Stimulated activated CD8-positive, alpha-beta memory T cell treated with anti-CD3 and anti-CD28 coated beads, Interleukin-7, amount 100 ng/mL, for 24 hours (primary cell): Measurements from ENCODE around the gene DNM2.
"Not testable (repeated sequence)": the region's sequence is repeated elsewhere in the genome, so short reads cannot be mapped to it uniquely, and the experiment has no call there.

Experiments used
- DNase-seq: peaks from one replicate; pipeline ENCODE4 v3.0.0-alpha.2; 2020; ENCODE audit warnings: low read depth

Gene DNM2

DNA sequence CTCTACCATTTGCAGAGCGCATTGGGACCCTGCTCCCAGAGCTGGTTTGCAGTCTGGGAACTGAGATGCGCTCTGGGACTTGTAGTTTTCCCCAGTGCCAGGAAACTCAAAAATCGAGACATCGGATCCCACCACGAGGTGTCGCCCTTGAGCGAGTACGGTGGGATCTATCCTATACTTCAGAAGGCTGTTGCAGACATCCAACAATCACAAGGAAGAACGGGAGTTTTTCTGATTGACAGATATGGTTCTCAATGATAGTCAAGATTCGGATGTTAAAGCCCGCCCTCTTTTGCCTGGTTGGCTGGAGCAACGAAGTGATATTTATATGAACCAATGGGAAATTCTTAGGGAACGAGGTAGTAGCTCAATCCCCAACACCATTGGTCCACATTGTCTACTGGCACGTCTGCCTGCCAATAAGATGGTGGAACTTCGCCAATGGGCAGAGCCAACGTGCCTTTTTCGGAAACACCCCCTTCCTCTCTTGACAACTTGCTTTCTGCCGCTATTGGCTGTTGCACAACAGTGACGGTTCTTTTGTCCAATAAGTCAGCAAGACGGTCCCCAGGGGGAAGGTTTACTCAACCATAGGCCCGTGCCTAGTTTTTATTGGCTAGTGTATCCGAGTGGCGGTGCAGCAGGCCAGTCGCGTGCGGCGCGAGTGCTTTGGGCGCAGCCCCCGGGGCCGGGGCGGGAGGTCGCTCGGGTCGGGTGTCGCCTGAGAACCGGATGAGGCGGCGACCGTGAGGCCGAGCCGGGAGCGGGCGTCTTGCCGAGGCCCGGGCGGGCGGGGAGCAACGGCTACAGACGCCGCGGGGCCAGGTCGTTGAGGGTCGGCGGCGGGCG is at the start of gene DNM2:
DNM2 (plus strand) TSS at position 724 of the 849 bp plus-strand sequence. CDS start 164 bp downstream, outside the sequence.
- DNase-seq, result peak; percentile 94

DNA sequence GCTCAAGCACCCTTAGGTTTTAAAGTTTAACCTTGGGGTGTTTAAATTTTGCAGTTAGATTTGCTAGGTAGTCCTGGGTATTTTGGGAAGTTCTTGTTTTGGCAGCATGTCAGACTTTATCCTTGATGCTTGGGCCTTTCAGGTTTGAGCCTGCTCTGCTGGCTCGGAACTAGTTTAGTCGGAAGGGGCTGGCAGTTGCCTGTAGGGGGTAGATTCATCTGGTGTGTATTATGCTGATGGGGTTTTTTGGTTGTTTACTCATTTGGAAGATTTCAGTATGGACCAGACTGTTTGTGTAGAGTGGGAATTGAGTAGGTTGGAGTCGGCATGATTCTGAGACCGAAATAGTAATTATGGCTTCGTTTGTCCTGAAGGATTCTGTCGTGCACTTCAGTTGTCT is 48.6 kb upstream of the DNM2 start:
- DNase-seq, result no peak

DNA sequence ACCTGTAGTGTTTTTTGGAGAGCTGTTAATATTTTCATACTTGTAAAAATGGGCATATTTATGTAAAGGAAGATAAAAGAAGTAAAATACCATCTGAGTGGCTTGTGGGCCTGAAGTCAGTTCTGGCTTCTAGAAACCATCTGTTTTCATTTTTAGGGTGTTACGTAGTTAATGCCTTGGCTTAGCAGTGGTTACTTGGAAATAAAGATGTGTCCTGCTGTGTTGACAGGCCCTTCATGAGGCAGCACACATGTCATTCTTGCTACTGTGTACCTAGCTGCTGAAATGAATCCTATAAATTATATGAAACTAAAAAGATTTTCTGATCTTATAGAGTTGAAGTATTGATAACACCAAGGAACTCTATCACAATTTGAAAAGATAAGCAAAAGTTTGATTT is 47.7 kb upstream of the DNM2 start:
- no peak for DNase-seq

DNA sequence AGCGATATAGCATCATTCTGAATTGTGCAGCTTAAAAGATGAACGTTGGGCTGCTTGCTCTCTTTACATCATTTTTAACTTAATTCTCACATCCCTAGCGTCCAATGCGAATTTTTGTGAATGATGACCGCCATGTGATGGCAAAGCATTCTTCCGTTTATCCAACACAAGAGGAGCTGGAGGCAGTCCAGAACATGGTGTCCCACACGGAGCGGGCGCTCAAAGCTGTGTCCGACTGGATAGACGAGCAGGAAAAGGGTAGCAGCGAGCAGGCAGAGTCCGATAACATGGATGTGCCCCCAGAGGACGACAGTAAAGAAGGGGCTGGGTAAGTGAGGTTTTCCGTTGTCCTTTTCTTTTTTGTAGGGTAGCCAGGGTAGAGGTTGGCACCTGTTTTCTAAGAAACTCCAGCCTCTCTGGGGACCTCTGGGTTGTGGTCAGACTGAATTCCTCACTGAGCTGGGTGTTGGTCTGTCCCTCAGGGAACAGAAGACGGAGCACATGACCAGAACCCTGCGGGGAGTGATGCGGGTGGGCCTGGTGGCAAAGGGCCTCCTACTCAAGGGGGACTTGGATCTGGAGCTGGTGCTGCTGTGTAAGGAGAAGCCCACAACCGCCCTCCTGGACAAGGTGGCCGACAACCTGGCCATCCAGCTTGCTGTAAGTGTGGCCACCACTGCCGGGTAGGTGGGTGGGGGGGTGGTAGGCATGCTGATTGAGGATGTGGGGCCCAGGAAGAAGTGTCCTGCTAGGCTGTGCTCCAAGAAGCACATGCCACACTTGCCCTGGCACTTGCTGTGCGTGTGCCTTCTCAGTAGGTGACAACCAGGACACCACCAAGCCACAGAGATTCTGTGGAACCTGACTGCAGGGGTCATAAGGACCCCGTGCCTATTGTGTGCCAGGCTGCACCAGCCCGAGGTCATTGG is 46.7 kb upstream of the DNM2 start:
- no peak for DNase-seq

DNA sequence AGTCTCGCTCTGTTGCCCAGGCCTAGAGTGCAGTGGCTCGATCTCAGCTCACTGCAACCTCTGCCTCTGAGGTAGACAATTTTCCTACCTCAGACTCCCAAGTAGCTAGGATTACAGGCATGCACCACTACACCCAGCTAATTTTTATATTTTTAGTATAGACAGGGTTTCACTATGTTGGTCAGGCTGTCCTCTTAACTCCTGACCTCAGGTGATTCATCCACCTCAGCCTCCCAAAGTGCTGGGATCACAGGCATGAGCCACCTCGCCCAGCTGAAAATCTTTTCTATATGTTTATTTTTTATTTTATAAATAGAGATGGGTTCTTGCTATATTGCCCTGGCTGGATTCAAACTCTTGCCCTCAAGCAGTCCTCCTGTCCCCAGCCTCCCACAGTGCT is 46.0 kb upstream of the DNM2 start:
- DNase-seq, result not testable (repeated sequence)

DNA sequence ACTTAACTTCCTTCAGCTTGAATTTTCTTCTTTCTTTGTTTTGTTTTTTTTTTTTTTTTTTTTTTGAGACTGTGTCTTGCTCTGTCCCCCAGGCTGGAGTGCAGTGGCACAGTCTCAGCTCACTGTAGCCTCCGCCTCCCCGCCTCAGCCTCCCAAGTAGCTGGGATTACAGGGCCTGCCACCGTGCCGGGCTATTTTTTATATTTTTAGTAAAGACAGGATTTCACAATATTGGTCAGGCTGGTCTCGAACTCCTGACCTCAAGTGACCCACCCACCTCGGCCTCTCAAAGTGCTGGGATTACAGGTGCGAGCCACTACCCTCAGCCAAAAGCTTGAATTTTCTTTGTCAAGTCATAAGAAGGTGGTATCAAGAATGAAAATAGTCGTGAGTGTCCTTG is 42.7 kb upstream of the DNM2 start:
- DNase-seq, result not testable (repeated sequence)

DNA sequence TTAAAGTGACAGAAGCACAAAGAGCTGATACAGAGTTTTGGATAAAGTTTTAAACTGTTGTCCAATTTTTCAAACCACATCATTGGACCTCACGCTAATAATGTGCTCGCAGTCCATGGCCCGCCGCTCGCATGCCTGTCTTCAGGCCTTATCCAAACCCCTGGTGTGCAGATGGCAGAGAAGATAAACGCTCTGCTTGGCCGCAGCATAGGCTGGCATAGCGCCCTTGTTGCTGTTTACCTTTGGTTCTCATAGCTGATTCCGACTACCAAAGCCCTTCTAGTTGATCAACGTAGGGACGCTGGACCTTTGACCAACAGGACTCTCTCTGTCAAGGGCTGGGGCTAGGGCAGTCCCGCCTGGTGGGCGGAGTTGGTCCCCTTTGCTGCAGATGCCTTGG is 40.1 kb upstream of the DNM2 start:
- DNase-seq, result no peak

DNA sequence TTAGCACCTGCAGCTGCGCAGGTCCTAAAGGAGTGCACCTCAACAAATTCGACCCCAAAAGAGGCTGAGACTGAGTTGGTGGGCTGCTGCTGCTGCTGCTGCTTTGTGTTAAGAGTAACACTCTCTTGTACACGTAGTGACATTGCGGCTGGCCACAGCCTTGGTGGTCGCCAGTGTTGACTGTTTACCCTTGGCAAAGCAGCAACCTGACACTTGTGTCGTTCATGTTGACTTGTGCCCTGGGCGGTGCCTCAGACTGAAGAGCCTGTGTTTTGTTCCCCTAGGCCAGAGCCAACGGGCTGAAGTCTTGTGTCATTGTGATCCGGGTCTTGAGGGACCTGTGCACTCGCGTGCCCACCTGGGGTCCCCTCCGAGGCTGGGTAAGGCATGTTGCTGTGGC is 39.1 kb upstream of the DNM2 start:
- DNase-seq, result no peak

DNA sequence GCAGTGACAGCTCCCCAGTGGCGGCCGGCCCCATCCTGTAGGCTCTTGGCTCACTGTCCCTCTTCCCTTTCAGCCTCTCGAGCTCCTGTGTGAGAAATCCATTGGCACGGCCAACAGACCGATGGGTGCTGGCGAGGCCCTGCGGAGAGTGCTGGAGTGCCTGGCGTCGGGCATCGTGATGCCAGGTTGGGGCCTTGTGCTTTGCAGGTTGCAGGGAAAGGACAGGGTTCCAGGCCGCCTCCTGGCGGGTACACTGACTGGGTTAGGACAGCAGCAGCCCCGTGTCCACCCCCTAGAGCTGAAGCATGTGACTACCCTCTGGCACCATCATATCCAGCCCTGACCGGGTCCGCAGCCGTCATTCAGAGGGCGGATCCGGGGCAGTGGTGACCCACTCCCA is 38.1 kb upstream of the DNM2 start:
- no peak for DNase-seq

DNA sequence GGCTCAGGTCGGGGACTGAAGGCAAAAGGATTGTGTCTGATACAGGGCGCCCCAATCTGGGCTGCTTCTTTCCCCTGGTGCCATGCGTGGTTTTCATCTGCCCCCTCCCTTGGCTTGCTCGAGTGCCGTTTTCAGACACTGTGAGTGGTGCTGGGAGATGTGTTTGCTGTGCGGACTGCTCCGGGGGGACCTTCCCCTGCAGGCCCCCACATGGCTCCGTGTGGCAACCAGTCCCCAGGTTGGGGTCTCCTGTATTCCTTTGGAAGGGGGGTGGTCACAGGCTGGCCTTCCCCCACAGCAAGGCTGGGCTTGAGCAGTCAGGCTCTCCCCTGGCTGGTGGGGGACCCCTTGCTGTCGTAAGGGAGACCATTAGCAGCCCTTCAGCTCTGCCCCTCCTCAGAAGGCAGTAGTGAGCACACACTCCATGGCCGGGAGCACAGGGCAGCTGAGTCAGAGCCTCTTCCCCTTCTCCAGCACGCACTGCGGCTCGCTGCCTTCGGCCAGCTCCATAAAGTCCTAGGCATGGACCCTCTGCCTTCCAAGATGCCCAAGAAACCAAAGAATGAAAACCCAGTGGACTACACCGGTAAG is 37.2 kb upstream of the DNM2 start:
- no peak for DNase-seq

DNA sequence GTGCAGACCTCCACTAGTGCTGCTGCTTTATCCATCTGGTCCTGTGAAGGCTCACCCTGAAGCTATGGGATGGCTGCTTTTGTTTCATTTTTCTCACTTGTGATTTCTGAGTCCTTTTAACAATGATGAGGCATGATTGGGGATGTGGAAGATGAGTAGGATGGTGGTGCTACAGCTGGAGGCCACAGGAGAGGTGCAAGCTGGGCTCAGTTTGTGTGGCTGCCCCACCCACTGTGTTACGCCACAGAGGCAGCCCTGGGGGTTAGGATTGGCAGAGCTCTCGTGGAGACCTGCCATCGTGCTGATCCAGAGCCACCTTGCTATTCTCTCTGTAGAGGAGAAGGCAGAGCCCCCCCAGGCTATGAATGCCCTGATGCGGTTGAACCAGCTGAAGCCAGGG is 36.2 kb upstream of the DNM2 start:
- DNase-seq, result no peak

DNA sequence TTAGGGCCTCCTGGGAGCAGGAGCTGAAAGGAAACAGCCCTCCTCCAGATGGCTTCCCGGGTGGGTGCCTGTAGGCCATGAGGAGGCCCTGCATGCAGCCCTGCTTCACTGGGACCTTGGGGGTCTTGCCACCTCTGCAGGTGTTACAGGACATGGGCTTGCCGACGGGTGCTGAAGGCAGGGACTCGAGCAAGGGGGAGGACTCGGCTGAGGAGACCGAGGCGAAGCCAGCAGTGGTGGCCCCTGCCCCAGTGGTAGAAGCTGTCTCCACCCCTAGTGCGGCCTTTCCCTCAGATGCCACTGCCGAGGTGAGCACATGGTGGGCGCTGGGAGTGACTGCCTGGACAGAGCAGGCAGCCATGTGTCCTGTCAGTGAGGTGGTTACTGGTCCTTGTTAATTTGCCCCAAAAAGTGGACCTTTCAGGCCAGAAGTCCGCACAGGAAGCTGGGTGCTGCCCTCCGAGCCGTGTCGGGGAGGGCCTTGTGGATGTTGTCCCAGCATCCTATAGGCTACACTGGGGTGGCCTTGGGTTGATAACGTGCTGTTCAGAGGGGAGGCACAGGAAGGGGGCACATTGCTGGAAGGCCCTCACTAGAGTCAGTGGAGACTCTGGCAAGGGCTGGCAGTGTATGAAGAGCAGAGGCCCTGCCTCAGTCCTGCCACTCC is 35.3 kb upstream of the DNM2 start:
- DNase-seq, result no peak

DNA sequence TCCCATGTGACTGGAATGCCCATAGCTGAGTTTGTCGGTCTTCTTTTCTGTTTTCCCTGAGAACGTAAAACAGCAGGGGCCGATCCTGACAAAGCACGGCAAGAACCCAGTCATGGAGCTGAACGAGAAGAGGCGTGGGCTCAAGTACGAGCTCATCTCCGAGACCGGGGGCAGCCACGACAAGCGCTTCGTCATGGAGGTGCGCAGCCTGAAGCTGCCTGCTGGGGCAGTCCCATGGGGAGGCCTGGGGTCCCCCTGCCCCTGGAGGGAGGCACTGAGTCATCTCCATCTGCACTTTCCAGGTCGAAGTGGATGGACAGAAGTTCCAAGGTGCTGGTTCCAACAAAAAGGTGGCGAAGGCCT is 34.8 kb upstream of the DNM2 start:
- DNase-seq, result no peak

DNA sequence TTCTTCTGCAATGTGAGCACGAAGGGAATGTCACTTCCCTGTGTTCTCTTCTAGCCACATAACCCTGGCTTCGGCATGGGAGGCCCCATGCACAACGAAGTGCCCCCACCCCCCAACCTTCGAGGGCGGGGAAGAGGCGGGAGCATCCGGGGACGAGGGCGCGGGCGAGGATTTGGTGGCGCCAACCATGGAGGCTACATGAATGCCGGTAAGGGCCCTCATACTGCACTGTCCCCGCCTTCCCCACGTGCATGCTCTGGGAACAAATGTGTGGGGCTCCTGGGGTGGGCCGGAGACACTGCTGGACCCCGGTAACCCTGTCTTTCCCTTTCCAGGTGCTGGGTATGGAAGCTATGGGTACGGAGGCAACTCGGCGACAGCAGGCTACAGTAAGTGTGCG is 34.3 kb upstream of the DNM2 start:
- no peak for DNase-seq

DNA sequence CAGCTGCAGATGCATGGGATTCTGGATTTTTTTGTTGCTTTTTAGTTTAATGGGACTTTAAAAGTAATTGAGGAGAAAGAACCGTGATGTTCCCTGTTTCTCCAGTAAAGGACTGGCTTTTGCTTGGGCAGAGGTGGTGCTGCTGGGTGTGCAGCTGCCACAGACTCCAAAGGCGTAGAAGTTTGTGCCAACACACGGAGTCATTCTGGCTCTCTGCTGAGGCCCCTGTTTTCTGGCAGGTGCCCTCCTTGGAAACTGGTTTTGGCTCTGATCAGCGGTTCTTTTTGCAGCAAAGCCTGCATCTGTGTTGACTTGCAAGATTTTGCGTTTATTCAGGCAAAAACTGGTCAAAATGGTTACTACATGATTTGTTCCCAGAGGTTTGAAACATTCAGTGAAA is 32.7 kb upstream of the DNM2 start:
- no peak for DNase-seq

DNA sequence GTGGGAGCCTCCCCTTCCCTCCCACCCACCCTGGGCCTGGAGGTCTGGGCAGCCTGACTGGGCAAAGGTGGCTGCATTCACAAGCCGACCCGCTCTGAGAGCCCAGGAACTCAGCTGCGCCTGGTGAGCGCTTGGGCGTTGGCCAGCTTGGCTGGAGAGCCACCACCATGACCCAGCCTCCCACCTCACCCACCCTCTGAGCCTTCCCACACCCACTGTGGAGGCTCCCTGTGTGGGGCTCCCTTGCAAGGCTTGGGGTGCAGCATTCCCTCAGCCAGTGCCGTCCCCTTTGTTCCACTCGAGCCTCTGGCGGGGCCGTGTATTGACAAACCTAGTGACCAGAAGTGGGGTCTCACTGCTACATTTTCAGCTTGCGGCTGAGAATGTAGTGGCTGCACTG is 31.7 kb upstream of the DNM2 start:
- DNase-seq, result no peak

DNA sequence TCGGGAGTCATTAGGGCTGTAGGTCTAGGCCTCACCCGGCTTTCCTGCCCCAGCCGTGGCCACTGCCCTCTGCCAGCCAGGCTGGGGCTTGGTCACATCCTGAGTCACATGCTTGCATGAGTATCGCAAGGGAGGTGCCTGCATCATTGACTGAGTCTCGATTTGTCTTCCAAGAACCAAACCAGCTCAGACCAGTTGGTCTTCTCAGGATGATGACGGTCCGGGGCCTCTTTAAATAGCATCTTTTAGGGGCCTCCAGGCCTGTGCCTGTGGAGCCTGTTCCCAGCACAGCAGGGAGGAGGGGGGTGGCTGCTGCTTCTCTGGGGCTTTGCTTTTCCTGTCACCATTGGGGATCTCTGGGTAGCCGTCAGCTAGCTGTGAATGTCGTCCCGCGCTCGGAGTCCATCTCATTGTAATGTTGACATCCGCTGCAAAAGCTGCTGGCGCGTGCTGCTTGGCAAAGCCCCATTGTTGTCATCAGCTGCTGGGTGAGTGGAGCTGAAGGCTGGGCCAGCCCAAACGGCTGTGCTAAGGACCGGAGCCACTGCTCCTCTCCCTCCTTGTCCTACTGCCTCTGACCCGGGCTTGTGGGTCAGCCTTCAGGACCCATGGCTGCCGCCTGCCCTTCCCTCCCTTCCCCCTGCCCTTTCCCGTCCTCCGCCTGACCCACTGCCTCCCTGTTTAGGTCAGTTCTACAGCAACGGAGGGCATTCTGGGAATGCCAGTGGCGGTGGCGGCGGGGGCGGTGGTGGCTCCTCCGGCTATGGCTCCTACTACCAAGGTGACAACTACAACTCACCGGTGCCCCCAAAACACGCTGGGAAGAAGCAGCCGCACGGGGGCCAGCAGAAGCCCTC is 31.0 kb upstream of the DNM2 start:
- DNase-seq, result no peak

DNA sequence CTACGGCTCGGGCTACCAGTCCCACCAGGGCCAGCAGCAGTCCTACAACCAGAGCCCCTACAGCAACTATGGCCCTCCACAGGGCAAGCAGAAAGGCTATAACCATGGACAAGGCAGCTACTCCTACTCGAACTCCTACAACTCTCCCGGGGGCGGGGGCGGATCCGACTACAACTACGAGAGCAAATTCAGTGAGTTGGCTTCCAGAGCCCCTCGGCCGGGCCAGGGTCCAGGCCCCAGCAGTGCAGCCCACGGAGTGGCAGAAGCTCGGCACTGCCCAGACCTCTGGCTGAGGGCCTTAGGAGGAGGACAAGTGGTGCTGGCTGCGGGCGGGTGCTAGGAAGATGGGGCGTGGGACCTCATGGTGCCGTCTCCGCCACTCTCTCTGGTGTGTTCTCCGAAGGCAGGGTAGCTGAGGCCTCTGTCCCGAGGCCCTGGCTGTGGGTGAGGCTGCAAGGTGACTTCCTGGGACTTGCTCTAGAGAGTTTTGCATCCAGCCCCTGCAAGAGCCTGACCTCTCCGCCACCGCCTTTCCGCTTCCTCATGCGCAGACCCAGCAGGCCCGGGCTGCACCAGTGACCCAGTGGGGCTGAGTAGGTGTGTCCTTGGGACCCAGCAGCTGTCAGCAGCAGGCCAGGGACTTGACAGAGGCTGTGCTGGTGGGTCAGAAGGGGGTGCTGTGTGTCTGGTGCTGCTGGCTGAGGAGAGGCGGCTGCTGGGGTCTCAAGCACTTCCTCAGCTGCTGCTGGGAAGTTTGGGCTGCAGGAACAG is 30.2 kb upstream of the DNM2 start:
- no peak for DNase-seq

DNA sequence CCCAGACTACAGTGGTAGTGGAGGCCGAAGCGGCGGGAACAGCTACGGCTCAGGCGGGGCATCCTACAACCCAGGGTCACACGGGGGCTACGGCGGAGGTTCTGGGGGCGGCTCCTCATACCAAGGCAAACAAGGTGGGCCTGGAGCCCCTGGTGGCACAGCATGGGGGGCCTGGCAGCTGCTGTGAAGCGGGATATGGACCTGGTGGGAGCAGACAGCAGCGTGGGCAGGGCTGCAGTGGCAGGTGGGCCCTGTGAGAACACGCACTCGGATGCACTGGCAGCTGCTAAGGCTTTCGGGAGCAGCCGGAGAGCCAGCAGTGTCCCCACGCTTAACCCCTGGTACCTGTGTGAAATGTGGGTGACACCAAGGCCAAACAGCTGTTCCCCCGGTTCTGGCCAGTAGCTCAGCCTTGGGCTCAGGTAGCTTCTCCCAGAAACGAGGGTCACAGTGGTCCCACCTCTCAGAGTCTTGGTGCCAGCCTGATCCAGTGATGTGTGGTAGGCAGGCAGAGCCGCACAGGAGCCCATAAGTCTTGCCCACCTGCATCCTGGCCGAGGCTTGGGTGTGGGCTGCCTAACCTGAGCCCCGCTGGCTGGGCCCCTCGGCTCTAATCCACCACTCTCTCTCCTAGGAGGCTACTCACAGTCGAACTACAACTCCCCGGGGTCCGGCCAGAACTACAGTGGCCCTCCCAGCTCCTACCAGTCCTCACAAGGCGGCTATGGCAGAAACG is 29.2 kb upstream of the DNM2 start:
- DNase-seq, result no peak

DNA sequence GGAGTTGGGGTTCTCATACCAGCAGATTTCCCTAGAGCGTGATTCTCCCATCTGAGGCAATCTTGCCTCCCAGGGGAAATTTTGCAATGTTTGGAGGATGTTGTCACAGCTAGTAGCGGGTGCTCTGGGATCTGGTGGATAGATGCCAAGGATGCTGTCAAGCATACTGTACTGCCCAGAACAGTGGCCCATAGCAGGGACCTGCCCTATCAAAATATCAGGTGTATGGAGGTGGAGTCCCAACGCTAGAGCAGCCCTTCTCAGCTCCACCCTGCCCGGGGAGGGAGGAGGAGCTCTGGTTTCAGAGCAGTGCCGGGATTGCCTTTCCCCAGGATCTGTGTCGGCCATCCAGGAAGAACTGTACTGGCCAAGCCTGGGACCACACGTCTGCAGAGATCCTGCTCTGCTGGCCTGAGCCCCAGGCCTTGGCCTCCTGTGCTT is 27.5 kb upstream of the DNM2 start:
- DNase-seq, result no peak
